ENCODE data around the gene PDK3.
A peak's percentile ranks its signal among the peaks of the same experiment; 100 is the strongest.

Gene PDK3

GRCh38 chrX:24487571-24487970, 22.5 kb downstream of the PDK3 start:
- H3K4me3 ChIP-seq (ENCODE audit: low read depth, low read length) = no peak overlapping the region
- no peak for TF ChIP-seq CTCF (IDR thresholded peaks at IDR 0.05; ENCODE audit: borderline replicate concordance, insufficient read depth, low read depth, low read length)

GRCh38 chrX:24491741-24492140, 26.7 kb downstream of the PDK3 start:
- H3K4me3 ChIP-seq (ENCODE audit: low read depth, low read length) = no peak overlapping the region
- no peak for TF ChIP-seq CTCF (IDR thresholded peaks at IDR 0.05; ENCODE audit: borderline replicate concordance, insufficient read depth, low read depth, low read length)

GRCh38 chrX:24493740-24494581, 28.9 kb downstream of the PDK3 start:
- no peak overlapping the region for H3K4me3 ChIP-seq (ENCODE audit: low read depth, low read length)
- no peak for TF ChIP-seq CTCF (IDR thresholded peaks at IDR 0.05; ENCODE audit: borderline replicate concordance, insufficient read depth, low read depth, low read length)

- no peak for TF ChIP-seq CTCF (IDR thresholded peaks at IDR 0.05; ENCODE audit: borderline replicate concordance, insufficient read depth, low read depth, low read length)
- no peak overlapping the region for H3K4me3 ChIP-seq (ENCODE audit: low read depth, low read length)
These were observed 29.6 kb downstream of the PDK3 start for GRCh38 chrX:24494647-24495075.

GRCh38 chrX:24495700-24496099, 30.6 kb downstream of the PDK3 start:
- TF ChIP-seq CTCF (IDR thresholded peaks at IDR 0.05; ENCODE audit: borderline replicate concordance, insufficient read depth, low read depth, low read length) = no peak

GRCh38 chrX:24498181-24498580, 33.1 kb downstream of the PDK3 start:
- no peak overlapping the region for H3K4me3 ChIP-seq (ENCODE audit: low read depth, low read length)
- peak; percentile 31; the same call in 1 of the 2 replicates for TF ChIP-seq CTCF (IDR thresholded peaks at IDR 0.05; ENCODE audit: borderline replicate concordance, insufficient read depth, low read depth, low read length)

More at GRCh38 chrX:24495700-24496099, 30.6 kb downstream of the PDK3 start:
- no peak overlapping the region for H3K4me3 ChIP-seq (ENCODE audit: low read depth, low read length)

- no peak; the same call in 1 of the 2 replicates for TF ChIP-seq CTCF (IDR thresholded peaks at IDR 0.05; ENCODE audit: borderline replicate concordance, insufficient read depth, low read depth, low read length)
- H3K4me3 ChIP-seq (ENCODE audit: low read depth, low read length) = no peak overlapping the region
These were observed 33.9 kb downstream of the PDK3 start for GRCh38 chrX:24498975-24499374.

Data from GM12875 (cell line).